CD4-positive, alpha-beta T cell treated with Interleukin-2 at 100 ng/mL for 4 hours (primary cell): Measurements from ENCODE around the gene PDE1A.

Experiments
- DNase-seq: peaks from one replicate; pipeline ENCODE4 v3.0.0-alpha.2; 2020; ENCODE audit warnings: low spot score

The PDE1A gene

GRCh38 chr2:182128821-182129707 lies 297.8 kb downstream of the PDE1A start:
- DNase-seq: no peak

GRCh38 chr2:182117196-182117595 lies 309.6 kb downstream of the PDE1A start:
- no peak for DNase-seq

- DNase-seq: no peak
Observed at GRCh38 chr2:182116774-182117173, 310.1 kb downstream of the PDE1A start.

DNA sequence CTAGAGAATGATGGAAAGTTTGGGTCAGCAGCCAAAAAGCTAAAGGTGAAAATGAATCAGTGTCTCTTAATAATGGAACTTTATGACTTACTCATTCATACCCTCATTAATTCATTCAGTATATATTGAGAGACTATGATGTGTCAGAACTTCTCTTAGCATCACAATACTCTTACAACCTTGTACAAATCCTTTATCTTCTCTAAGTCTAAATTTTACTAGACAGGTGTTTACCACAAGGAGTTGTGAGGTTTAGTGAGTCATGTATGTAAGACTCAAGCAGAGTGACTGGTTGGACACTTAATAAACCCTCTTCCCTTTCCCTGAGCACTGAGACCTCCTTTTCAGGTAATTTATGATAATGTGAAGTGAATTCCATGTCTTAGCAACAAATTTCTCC lies 311.6 kb downstream of the PDE1A start:
- no peak for DNase-seq

- no peak for DNase-seq
Observed at GRCh38 chr2:182113334-182113733, 313.5 kb downstream of the PDE1A start.

GRCh38 chr2:182110347-182110746 lies 316.5 kb downstream of the PDE1A start:
- no peak for DNase-seq

DNA sequence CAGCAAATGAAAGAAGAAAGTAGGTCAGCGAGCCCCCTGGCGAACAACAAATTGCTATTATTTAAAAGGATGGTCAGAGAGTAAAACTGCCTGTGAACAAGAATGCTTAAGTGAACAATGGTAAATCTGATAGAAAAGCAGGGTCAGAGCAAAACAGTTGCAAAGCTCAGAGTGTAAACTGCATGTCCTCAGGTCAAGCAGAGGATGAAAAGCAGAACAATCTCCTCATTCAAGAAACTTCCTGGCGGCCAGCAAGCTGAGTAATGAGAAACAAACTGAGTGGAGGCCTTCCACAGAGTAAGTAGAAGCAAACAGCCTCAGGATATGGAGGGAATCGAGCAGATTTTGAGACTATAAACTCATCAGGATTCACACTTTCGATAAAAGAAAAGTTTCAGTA lies 323.3 kb downstream of the PDE1A start:
- DNase-seq: no peak

DNA sequence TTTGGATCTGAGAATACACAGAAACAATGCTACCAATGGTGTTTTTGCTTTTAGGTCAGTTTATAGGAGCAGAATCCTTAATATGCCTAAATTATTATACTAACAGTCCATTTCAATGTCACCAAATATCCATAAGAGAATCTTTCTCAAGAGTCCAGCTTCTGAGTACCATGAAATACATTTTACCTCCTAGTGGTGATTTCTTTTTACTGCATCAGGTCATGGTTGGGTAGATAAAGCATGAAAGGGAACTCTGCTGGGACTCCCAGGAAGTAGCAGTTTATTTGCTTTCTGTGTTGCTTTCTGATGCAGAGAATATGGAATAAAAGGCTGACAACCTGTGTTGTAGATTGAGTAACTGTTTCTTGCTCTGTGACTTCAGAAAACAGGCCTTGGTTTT lies 325.6 kb downstream of the PDE1A start:
- DNase-seq: no peak

DNA sequence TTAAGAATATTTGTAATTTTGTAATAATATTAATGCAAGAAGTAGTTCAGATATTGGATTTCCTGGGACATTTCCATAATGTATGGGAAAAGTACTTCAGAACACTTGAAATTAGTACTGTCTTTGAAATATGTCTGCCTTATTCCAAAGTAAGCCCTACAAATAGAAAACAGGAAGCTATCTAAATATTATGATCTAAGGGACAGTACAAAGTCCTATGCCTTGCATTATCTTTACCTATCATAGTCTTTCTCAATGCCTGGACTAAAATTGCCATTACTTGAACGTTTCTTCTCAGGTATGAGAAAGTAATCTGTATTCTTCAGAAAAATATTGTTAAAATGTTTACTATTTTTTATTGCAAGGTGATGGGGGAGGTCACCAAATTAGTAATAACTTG lies 328.2 kb downstream of the PDE1A start:
- no peak for DNase-seq

GRCh38 chr2:182097571-182098164 lies 329.2 kb downstream of the PDE1A start:
- DNase-seq: no peak

- no peak for DNase-seq
Observed at GRCh38 chr2:182090486-182090885, 336.4 kb downstream of the PDE1A start.
